SU-DHL-6 (cell line): ENCODE results near the gene CCDC106.

Experiments
- EZH2phosphoT487 ChIP-seq: fragments of 200-600 bp; sonication (generic), shearing (Covaris generic); conservative IDR thresholded peaks from 2 replicates; pipeline ENCODE4 v1.6.1; 2018; ENCODE audit warnings: mild to moderate bottlenecking, antibody characterized with exemption, low read length, moderate library complexity, mixed read lengths
- TF ChIP-seq, protein P1 (sequence below): fragments of 200-600 bp; sonication (generic); IDR thresholded peaks from one replicate; pipeline ENCODE4 v1.5.1; 2017; ENCODE audit warnings: antibody characterized with exemption, mild to moderate bottlenecking, low read length, moderate library complexity; ENCODE audit not compliant: insufficient read depth, poor library complexity, severe bottlenecking

DNA sequence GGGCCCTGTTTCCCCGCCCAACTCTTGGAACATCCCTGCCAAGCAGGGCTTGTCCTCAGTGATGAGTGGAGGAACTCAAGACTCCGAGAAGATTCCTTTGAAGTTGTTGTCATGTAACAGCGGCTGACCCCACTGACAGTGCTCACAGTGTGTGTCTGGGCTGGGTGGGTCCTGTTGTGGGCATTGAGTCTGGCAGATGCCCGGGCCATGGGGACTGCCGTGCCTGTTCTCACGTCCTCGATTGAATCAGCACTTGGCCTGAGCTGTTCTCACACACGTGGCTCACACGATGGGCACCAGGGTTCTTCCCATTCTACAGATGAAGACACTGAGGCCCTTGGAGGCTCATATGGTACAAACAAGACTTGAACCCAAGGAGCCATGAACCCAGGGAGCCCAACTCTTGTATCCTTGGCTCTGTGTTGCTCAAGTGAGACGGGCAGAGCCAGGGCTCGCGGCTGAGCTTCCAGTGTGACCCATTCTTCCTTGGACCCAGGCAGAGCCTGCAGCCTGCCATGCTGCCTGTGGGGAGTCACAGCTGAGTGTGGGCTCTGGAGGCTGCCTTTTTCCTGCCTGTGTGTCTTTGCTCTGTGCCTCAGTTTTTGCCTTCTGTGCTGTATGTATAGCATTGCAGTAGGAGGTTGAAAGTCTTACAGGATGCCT lies 18.5 kb downstream of the CCDC106 start:
- TF ChIP-seq, protein P1, sequence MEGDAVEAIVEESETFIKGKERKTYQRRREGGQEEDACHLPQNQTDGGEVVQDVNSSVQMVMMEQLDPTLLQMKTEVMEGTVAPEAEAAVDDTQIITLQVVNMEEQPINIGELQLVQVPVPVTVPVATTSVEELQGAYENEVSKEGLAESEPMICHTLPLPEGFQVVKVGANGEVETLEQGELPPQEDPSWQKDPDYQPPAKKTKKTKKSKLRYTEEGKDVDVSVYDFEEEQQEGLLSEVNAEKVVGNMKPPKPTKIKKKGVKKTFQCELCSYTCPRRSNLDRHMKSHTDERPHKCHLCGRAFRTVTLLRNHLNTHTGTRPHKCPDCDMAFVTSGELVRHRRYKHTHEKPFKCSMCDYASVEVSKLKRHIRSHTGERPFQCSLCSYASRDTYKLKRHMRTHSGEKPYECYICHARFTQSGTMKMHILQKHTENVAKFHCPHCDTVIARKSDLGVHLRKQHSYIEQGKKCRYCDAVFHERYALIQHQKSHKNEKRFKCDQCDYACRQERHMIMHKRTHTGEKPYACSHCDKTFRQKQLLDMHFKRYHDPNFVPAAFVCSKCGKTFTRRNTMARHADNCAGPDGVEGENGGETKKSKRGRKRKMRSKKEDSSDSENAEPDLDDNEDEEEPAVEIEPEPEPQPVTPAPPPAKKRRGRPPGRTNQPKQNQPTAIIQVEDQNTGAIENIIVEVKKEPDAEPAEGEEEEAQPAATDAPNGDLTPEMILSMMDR, result no peak
- TF ChIP-seq EZH2phosphoT487, result no peak
